ENCODE results near the gene UTP14A.

The UTP14A gene

DNA sequence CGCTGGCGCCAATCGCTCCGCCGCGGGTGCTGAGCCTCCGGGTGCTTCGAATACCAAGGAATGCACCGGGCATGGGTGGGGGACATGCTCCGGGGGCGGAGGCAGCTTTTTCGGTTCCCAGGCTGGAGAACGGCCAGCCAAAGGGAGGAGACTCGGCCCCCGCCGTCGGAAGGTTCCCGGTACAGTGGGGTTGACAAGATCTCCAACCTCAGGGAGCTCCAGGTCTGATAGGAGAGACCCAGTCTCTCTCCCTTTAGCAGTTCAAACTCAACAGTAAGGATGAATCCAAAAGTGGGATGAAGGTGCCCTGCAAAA is 47.3 kb downstream of the UTP14A start:
- DNase-seq (ENCODE audit: low read depth) = no peak

DNA sequence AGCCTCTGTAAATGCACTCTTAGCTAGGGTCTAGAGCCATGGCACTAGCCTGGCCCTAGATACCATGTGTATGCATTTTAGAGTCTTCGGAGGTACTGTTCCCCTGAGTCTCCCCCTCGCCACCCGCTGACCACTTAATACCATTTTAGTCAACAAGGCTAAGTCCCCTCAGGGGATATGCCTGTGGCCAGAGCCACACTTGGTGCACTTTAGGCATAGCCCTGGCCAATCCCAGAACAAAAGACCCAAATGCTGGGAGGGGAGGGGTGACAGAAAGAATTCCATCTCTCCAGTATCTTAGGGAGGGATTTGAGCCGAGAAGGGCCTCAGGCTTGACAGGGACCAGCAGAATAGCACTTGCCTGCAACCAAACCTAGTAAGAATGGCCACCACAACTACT is 47.9 kb downstream of the UTP14A start:
- no peak for DNase-seq (ENCODE audit: low read depth)

DNA sequence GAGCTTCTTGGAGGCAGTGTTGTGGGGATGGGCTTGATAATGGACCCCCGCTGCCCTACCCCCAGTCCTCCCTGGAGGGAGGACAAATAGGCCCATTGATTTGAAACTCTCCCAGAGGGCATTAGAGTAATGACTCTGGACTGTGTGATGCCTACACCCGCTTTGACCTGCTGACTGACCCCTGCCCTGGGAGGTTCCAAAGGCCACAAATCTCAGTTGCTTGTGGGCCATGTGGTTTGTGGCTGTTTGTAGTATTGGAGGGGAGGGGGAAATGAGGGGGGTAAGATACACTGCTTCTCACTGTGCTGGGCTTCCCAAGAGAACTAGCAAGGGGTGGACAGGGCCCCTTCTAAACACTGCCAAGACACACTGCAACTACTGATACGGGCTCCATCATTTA is 48.8 kb downstream of the UTP14A start:
- DNase-seq (ENCODE audit: low read depth) = no peak

GRCh38 chrX:129955682-129956081 is 49.7 kb downstream of the UTP14A start:
- DNase-seq (ENCODE audit: low read depth) = no peak

DNA sequence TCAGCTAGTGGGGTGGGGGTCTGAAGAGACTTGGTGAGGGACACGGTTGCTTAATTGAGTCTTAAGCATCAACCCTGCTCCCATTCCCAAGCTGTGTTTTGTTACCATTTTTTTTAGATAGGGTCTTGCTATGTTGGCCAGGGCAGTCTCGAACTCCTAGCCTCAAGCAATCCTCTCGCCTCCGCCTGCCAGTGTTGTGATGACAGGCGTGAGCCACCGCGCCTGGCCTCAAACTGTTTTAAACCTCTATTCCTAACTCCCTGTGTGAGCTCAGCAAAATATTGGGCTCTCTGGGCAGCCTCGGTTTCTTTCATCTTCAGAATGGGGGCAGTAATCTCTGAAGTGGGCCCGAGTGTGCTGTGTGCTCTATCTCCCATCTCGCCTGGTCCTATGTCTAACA is 50.2 kb downstream of the UTP14A start:
- DNase-seq (ENCODE audit: low read depth) = no peak

GRCh38 chrX:129956765-129957164 is 50.8 kb downstream of the UTP14A start:
- DNase-seq (ENCODE audit: low read depth) = no peak

DNA sequence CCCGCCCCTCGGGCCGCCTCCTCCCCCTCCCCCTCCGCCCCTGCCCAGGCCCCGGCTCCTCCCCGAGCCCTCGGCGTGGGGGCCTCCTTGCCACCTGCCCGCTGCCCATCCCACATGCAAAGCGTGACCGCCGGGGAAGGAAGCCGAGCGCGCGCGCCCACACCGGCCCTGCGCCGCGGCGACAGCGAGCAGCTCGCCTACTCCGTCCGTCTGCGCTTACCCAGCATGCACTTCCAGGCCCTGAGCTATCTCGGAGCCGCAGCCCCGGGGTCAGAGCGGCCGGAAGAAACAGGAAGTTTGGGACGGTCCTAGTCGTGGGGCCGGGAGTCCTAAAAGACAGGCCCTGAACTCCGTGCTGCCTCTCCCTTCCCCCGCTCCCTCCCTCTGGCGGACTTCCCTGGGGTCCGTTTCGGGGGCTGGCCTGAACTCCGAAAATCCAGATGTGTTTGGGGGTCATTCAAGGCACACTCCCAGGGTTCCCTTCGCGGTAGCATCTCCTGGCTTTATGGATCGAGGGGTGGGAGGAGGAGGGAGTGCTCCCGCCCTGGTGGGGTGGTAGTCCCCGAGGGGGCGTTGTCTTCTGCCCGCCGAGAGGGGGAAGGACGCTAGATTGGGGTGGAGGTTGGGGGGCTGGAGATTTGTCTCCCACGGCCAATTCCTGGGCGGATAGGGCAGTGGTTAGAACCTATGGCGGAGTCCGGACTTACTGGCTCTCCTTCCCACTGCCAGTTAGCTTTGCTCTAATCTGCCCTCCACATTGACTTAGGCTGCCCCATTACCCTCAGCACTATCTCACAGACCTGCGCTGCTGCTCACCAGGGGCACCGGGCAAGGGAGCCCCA is 51.5 kb downstream of the UTP14A start:
- no peak for DNase-seq (ENCODE audit: low read depth)

DNA sequence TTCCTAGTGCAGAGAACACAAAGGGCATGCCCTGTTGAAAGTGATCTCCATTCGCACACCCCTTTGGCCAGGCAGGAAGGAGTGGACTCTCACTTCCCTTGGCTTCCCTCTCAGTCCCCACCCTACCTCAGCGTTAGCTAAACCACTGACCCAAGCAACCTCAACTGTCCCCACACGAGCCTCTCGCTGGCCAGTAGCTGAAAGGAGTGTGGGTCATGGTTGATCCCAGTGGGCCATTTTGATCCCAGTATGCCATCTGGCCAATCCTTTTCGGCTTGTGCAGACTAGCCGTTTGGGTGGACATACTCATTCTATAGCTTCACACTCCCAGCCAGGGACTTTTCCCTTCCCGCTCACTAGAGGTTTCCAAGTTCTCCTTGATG is 52.1 kb downstream of the UTP14A start:
- DNase-seq (ENCODE audit: low read depth) = no peak

DNA sequence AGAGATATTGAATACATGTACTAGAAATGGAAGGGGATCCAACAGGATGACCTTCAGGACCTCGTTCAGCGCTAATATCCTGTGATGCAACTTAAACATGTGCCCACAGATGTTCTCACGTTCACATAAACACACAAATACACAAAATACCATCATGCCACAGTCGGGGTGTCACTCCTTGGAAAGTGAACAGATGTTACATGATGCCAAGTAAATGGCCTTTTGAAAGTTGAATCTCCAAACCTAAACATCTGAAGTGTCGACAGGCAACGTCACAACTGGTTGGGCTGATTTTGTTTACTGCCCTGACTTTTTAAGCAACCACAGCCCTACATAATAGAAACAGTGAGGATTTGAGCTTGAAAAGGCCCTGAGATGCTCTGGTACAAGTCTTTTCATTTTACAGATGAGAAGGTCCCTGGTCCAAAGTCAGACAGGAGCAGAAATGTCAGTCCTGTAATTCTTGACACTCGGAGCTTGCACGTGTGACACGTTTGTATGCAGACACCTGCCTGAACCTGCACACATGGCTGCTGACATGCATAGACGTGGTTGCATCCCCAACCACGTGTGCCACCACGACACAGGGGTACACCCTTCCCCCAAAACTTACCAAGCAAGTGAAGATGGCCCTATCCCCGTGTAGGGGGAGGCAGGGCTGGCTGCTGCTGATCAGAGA is 53.0 kb downstream of the UTP14A start:
- no peak for DNase-seq (ENCODE audit: low read depth)

DNA sequence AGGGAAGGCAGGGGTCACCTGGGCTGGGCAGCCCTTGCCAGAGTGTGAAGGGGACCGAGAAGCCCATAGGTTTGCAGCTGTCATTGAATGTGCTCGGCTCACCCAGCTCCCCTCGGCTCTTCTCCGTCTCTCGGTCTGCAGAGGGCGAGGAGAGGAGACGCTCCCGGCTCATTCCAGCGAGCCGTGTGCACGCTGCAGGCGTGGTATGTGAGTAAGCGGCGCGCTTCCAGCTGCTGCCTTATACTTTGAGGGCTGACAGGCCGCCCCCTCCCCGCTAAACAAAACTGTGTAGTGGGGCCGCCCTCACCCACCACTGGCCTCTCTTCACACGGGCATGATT is 53.5 kb downstream of the UTP14A start:
- no peak for DNase-seq (ENCODE audit: low read depth)

GRCh38 chrX:129961180-129962083 is 55.5 kb downstream of the UTP14A start:
- DNase-seq (ENCODE audit: low read depth) = no peak

DNA sequence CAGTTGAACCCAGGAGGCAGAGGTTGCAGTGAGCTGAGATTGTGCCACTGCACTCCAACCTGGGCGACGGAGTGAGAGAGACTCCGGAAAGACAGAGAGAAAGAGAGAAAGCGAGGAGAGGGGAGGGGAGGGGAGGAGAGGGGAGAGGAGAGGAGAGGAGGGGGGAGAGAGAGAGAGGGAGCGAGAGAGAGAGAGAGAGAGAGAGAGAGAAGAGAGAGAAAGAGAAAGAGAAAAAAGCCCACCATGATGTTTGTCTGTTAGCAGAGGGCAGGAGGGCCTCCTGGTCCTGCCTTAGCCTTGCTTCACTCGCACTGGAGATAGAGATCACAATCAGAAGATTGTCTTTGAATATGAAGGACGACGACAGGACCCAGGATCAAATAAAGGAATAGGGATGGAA is 57.8 kb downstream of the UTP14A start:
- no peak for DNase-seq (ENCODE audit: low read depth)

DNA sequence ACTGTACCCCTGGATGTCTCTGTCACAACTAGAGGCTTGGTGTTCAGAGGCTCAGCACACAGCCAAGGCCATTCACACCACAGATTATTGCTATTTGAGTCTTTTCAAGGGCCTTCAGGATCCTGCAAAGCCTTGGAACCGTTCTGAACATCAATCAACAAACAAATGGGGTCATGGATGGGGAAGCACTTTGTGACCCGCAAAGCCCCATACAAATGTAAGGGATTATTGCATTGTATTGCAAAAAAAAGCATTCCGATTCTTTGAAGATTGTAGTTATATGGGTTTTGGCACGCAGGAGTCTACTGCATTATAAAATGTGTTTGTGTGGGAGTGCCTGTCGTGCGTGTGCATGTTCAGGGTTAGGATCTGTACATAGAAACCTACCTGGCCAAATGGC is 59.2 kb downstream of the UTP14A start:
- no peak for DNase-seq (ENCODE audit: low read depth)

DNA sequence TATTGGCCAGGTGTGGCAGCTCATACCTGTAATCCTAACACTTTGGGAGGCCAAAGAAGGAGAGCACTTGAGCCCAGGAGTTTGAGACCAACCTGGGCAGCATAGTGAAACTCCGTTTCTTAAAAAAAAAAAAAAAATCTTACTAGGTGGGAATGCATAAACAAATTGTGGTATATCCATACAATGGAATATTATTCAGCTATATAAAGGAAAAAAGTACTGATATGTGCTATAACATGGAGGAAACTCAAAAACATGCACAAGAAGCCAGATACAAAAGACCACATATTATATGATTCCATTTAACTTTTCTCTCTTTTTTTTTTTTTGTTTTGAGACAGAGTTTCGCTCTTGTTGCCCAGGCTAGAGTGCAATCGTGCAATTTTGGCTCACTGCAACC is 63.0 kb downstream of the UTP14A start:
- no peak for DNase-seq (ENCODE audit: low read depth)

GRCh38 chrX:129976441-129976840 is 70.5 kb downstream of the UTP14A start:
- no peak for DNase-seq (ENCODE audit: low read depth)

Data from HS-5 (cell line).